Lower leg skin (tissue), 3 donors: Measurements from ENCODE around the gene UFD1.

ENCODE experiments used
- CTCF ChIP-seq, 3 donors: fragments of 450-650 bp; IDR thresholded peaks; one replicate each; pipeline ENCODE4 v1.5.1; 2016; ENCODE audit warnings: antibody characterized with exemption in 3 of 3, mild to moderate bottlenecking in 3 of 3, moderate library complexity in 2 of 3
- POLR2A ChIP-seq, 2 donors: fragments of 450-650 bp; IDR thresholded peaks; one replicate each; pipeline ENCODE4 v1.6.1; 2016 to 2017; ENCODE audit warnings: antibody characterized with exemption in 2 of 2, mild to moderate bottlenecking in 1 of 2, moderate library complexity in 1 of 2

- TF ChIP-seq CTCF (IDR thresholded peaks at IDR 0.05) (no peak), POLR2A (IDR thresholded peaks at IDR 0.05) (no peak)
These were observed 15.1 kb upstream of the UFD1 start for GRCh38 chr22:19494001-19494560.
